Spleen (tissue), 11 donors: ENCODE results near the gene MMP27. TPM values are rescaled to one million over a fixed set of nuclear protein-coding genes. Genes with fewer than 3 reads are reported as not detected.

Experiments used
- DNase-seq: peaks from one replicate; pipeline ENCODE4 v3.0.0-alpha.2; 2020
- H3K27ac ChIP-seq, 8 donors: fragments of 200-600 bp; sonication (generic) in 7 of 8; 1 replicate in 4 of 8; 2 replicates in 4 of 8; pipeline versions ENCODE4 v1.5.0 to v1.8.0; 2016 to 2021; ENCODE audit warnings: inconsistent platforms in 4 of 8, mild to moderate bottlenecking in 4 of 8, moderate library complexity in 1 of 8
- H3K27me3 ChIP-seq, 7 donors: fragments of 200-600 bp; sonication (generic) in 6 of 7; replicated peaks in 1 of 7; 1 replicate in 4 of 7; 2 replicates in 3 of 7; pipeline versions ENCODE4 v1.5.0 to v1.8.0; 2016 to 2021; ENCODE audit warnings: inconsistent platforms in 3 of 7, mild to moderate bottlenecking in 1 of 7
- H3K36me3 ChIP-seq, 6 donors: fragments of 200-600 bp; sonication (generic) in 5 of 6; 1 replicate in 4 of 6; 2 replicates in 2 of 6; pipeline versions ENCODE4 v1.5.0 to v1.8.0; 2016 to 2021; ENCODE audit warnings: inconsistent platforms in 2 of 6
- H3K4me1 ChIP-seq, 6 donors: fragments of 200-600 bp; sonication (generic) in 5 of 6; 1 replicate in 3 of 6; 2 replicates in 3 of 6; pipeline versions ENCODE4 v1.5.0 to v1.8.0; 2016 to 2021; ENCODE audit warnings: inconsistent platforms in 3 of 6
- H3K4me3 ChIP-seq, 8 donors: fragments of 200-600 bp; sonication (generic) in 7 of 8; 1 replicate in 4 of 8; 2 replicates in 4 of 8; pipeline versions ENCODE4 v1.5.0 to v1.8.0; 2016 to 2021; ENCODE audit warnings: inconsistent platforms in 4 of 8, mild to moderate bottlenecking in 4 of 8, moderate library complexity in 2 of 8
- H3K9me3 ChIP-seq, 8 donors: fragments of 200-600 bp; sonication (generic) in 7 of 8; 1 replicate in 4 of 8; 2 replicates in 4 of 8; pipeline versions ENCODE4 v1.5.0 to v1.8.0; 2016 to 2021; ENCODE audit warnings: inconsistent platforms in 4 of 8
- CTCF ChIP-seq, 11 experiments: fragments of 200-600 bp in 7 of 11; fragments of 450-650 bp in 4 of 11; sonication (generic) in 4 of 11; IDR thresholded peaks in 8 of 11; conservative IDR thresholded peaks in 3 of 11; 1 replicate in 7 of 11; 2 replicates in 4 of 11; pipeline versions ENCODE4 v1.4.0 to v1.8.0; 2016 to 2021; ENCODE audit warnings: antibody characterized with exemption in 11 of 11, inconsistent platforms in 4 of 11, mild to moderate bottlenecking in 1 of 11
- POLR2A ChIP-seq, 3 donors: fragments of 450-650 bp; IDR thresholded peaks; one replicate each; pipeline ENCODE4 v1.5.1; 2017; ENCODE audit warnings: antibody characterized with exemption in 3 of 3, mild to moderate bottlenecking in 1 of 3
- POLR2AphosphoS5 ChIP-seq, 3 donors: sonication (generic); formaldehyde crosslinking; IDR thresholded peaks; one replicate each; pipeline ENCODE4 v1.5.1; 2017; ENCODE audit warnings: antibody characterized with exemption in 3 of 3
- WGBS, 5 donors: extraction: QIAGEN DNeasy Blood & Tissue Kit in 3 of 5; methylation state at CpG; one replicate each; pipeline versions ENCODE4 v1.1.5 to v1.1.7; 2013 to 2018; 5-methylcytosine and 5-hydroxymethylcytosine counted together
- intact Hi-C: fragments of 100-400 bp; cut with DNase I; formaldehyde crosslinking; loops from one replicate; pipeline ENCODE4 v1.15.0; 2023; ENCODE audit warnings: low total_unique reads
- polyA plus RNA-seq, 3 donors: library from polyadenylated mRNA; stranded (reverse); fragments of 200-250 nt; gene quantifications; one replicate each; pipeline ENCODE4 v1.2.1, GENCODE V29; 2013
- total RNA-seq, 7 donors: library from RNA; depleted of rRNA in 3 of 7; stranded (reverse); fragments of >200 nt in 3 of 7; fragmentation: NEBNext Ultra II Directional in 4 of 7; extraction: Animal tissue kit (Norgen Biotek cat#: 25700) in 4 of 7; gene quantifications; one replicate each; pipeline versions ENCODE4 v1.1.0 to v1.2.1, GENCODE V29; 2016 to 2021
- donor health status: healthy with polysubstance abuse.
- donor health status: DM: no; HTN: no; CAD: no; lungs with moderate emphysema.
- donor health status: DM: no; HTN: no; CAD: no.
- donor health status: Bipolar disorder and iron deficiency.
- donor health status: healthy.
- donor health status: DM: no; HTN: no; CAD: no.
- donor health status: DM: yes; HTN: yes; CAD: no.

The MMP27 gene
- total and polyA plus RNA-seq, 10 donors: 0.23 TPM; not detected in 9

- WGBS, 5 donors: 67 to 90% (median 90%) methylated on average over 1 of the region's 1 CpG
- intact Hi-C loops: no loop called here
Observed at GRCh38 chr11:102654761-102655160, 50.8 kb downstream of the MMP27 start.

GRCh38 chr11:102653744-102654291 is 51.8 kb downstream of the MMP27 start:
- H3K36me3 ChIP-seq: no peaks in the 10 kb centered on the region
- H3K9me3 ChIP-seq: peaks cover 0 to 9% (median 6%) of the 10 kb centered on the region in 8 donors
- peaks cover 0 to 5% (median 0%) of the 10 kb centered on the region in 7 donors for H3K27me3 ChIP-seq
- WGBS, 5 donors: 85 to 92% (median 89%) methylated on average over 16 of the region's 16 CpGs
- H3K27ac ChIP-seq: no peak overlapping the region
- intact Hi-C loops: no loop called here
- DNase-seq: no peak
- H3K4me3 ChIP-seq: no peak overlapping the region
- no peaks in the 10 kb centered on the region for H3K4me1 ChIP-seq
- TF ChIP-seq CTCF (IDR thresholded peaks at IDR 0.05 in 8 of 11, conservative IDR thresholded peaks at IDR 0.05 in 3 of 11) (no peak), POLR2AphosphoS5 (IDR thresholded peaks at IDR 0.05) (peak in 1 of 3 donors; percentile 20)

More at GRCh38 chr11:102654761-102655160, 50.8 kb downstream of the MMP27 start:
- TF ChIP-seq POLR2A (IDR thresholded peaks at IDR 0.05) (no peak), CTCF (IDR thresholded peaks at IDR 0.05 in 8 of 11, conservative IDR thresholded peaks at IDR 0.05 in 3 of 11) (no peak), POLR2AphosphoS5 (IDR thresholded peaks at IDR 0.05) (no peak)
- no peak for DNase-seq
- Histone ChIP-seq H3K4me1 (no peaks in the 10 kb centered on the region), H3K27me3 (peaks cover 0 to 5% (median 0%) of the 10 kb centered on the region in 7 donors), H3K4me3 (no peak overlapping the region), H3K36me3 (no peaks in the 10 kb centered on the region), H3K27ac (no peak overlapping the region), H3K9me3 (peaks cover 0 to 9% (median 6%) of the 10 kb centered on the region in 8 donors)

GRCh38 chr11:102647430-102647829 is 58.1 kb downstream of the MMP27 start:
- Histone ChIP-seq H3K4me1 (no peaks in the 10 kb centered on the region), H3K27ac (no peak overlapping the region), H3K36me3 (no peaks in the 10 kb centered on the region), H3K4me3 (no peak overlapping the region), H3K27me3 (peaks cover 0 to 5% (median 0%) of the 10 kb centered on the region in 7 donors), H3K9me3 (no peaks in the 10 kb centered on the region)
- no peak for TF ChIP-seq POLR2A (IDR thresholded peaks at IDR 0.05)
- no peak for TF ChIP-seq CTCF (IDR thresholded peaks at IDR 0.05 in 8 of 11, conservative IDR thresholded peaks at IDR 0.05 in 3 of 11)
- TF ChIP-seq POLR2AphosphoS5 (IDR thresholded peaks at IDR 0.05): no peak
- no peak for DNase-seq
- intact Hi-C loops: no loop called here

GRCh38 chr11:102643941-102644340 is 61.6 kb downstream of the MMP27 start:
- intact Hi-C loops: no loop called here
- no peaks in the 10 kb centered on the region for H3K36me3 ChIP-seq
- TF ChIP-seq POLR2A (IDR thresholded peaks at IDR 0.05) (no peak), CTCF (IDR thresholded peaks at IDR 0.05 in 8 of 11, conservative IDR thresholded peaks at IDR 0.05 in 3 of 11) (no peak), POLR2AphosphoS5 (IDR thresholded peaks at IDR 0.05) (no peak)
- no peak for DNase-seq
- no peaks in the 10 kb centered on the region for H3K27me3 ChIP-seq
- no peaks in the 10 kb centered on the region for H3K9me3 ChIP-seq
- H3K4me1 ChIP-seq: no peaks in the 10 kb centered on the region
- no peak overlapping the region for H3K4me3 ChIP-seq
- 87 to 95% (median 93%) methylated on average over 4 of the region's 4 CpGs for WGBS, 5 donors
- no peak overlapping the region for H3K27ac ChIP-seq

Other genes starting within 250 kb of the MMP27 start
- under 1 TPM in 2 of 7 donors, not detected in 5; 0.34 to 0.63 TPM for gene MMP7, start 175.0 kb downstream of the MMP27 start, total RNA-seq
- gene MMP7, start 175.0 kb downstream of the MMP27 start, polyA plus RNA-seq: under 1 TPM in 1 of 3 donors, not detected in 2; 0.59 TPM
- gene MMP20, start 80.4 kb downstream of the MMP27 start, total RNA-seq: not detected
- gene MMP20, start 80.4 kb downstream of the MMP27 start, polyA plus RNA-seq: under 1 TPM in 1 of 3 donors, not detected in 2; 0.11 TPM
- 100 to 1,000 TPM in 1 of 7 donors, 10 to 100 TPM in 5, 1 to 10 TPM in 1; 2.2 to 120 (median 25.4) TPM for gene MMP8, start 19.2 kb upstream of the MMP27 start, total RNA-seq
- 10 to 100 TPM in 1 of 3 donors, 1 to 10 TPM in 1, under 1 TPM in 1; 0.87 to 10.2 (median 7.5) TPM for gene MMP8, start 19.2 kb upstream of the MMP27 start, polyA plus RNA-seq
- under 1 TPM in 3 of 7 donors, not detected in 4; 0.50 to 0.79 (median 0.70) TPM for gene MMP10, start 74.9 kb upstream of the MMP27 start, total RNA-seq
- under 1 TPM in 2 of 3 donors, not detected in 1; 0.06 to 0.07 TPM for gene MMP10, start 74.9 kb upstream of the MMP27 start, polyA plus RNA-seq
- gene MMP1, start 92.4 kb upstream of the MMP27 start, total RNA-seq: 1 to 10 TPM; 1.2 to 8.8 (median 2.3) TPM
- gene MMP1, start 92.4 kb upstream of the MMP27 start, polyA plus RNA-seq: 1 to 10 TPM in 2 of 3 donors, under 1 TPM in 1; 1.00 to 4.0 (median 2.4) TPM
- gene MMP3, start 137.8 kb upstream of the MMP27 start, total RNA-seq: not detected
- gene MMP3, start 137.8 kb upstream of the MMP27 start, polyA plus RNA-seq: not detected
- gene MMP12, start 169.2 kb upstream of the MMP27 start, total RNA-seq: 10 to 100 TPM in 1 of 7 donors, 1 to 10 TPM in 6; 1.7 to 64.9 (median 4.8) TPM
- 1 to 10 TPM in 2 of 3 donors, under 1 TPM in 1; 0.52 to 8.1 (median 1.7) TPM for gene MMP12, start 169.2 kb upstream of the MMP27 start, polyA plus RNA-seq
- gene MMP13, start 250.0 kb upstream of the MMP27 start, total RNA-seq: not detected
- not detected for gene MMP13, start 250.0 kb upstream of the MMP27 start, polyA plus RNA-seq